Spleen (tissue), 11 donors: ENCODE measurements around the gene TACC3. TPM values are rescaled to one million over a fixed set of nuclear protein-coding genes. Genes with fewer than 3 reads are reported as not detected.

Experiments used
- DNase-seq: peaks from one replicate; pipeline ENCODE4 v3.0.0-alpha.2; 2020
- H3K27ac ChIP-seq, 8 donors: fragments of 200-600 bp; sonication (generic) in 7 of 8; 1 replicate in 4 of 8; 2 replicates in 4 of 8; pipeline versions ENCODE4 v1.5.0 to v1.8.0; 2016 to 2021; ENCODE audit warnings: inconsistent platforms in 4 of 8, mild to moderate bottlenecking in 4 of 8, moderate library complexity in 1 of 8
- H3K27me3 ChIP-seq, 7 donors: fragments of 200-600 bp; sonication (generic) in 6 of 7; replicated peaks in 1 of 7; 1 replicate in 4 of 7; 2 replicates in 3 of 7; pipeline versions ENCODE4 v1.5.0 to v1.8.0; 2016 to 2021; ENCODE audit warnings: inconsistent platforms in 3 of 7, mild to moderate bottlenecking in 1 of 7
- H3K36me3 ChIP-seq, 6 donors: fragments of 200-600 bp; sonication (generic) in 5 of 6; 1 replicate in 4 of 6; 2 replicates in 2 of 6; pipeline versions ENCODE4 v1.5.0 to v1.8.0; 2016 to 2021; ENCODE audit warnings: inconsistent platforms in 2 of 6
- H3K4me1 ChIP-seq, 6 donors: fragments of 200-600 bp; sonication (generic) in 5 of 6; 1 replicate in 3 of 6; 2 replicates in 3 of 6; pipeline versions ENCODE4 v1.5.0 to v1.8.0; 2016 to 2021; ENCODE audit warnings: inconsistent platforms in 3 of 6
- H3K4me3 ChIP-seq, 8 donors: fragments of 200-600 bp; sonication (generic) in 7 of 8; 1 replicate in 4 of 8; 2 replicates in 4 of 8; pipeline versions ENCODE4 v1.5.0 to v1.8.0; 2016 to 2021; ENCODE audit warnings: inconsistent platforms in 4 of 8, mild to moderate bottlenecking in 4 of 8, moderate library complexity in 2 of 8
- H3K9me3 ChIP-seq, 8 donors: fragments of 200-600 bp; sonication (generic) in 7 of 8; 1 replicate in 4 of 8; 2 replicates in 4 of 8; pipeline versions ENCODE4 v1.5.0 to v1.8.0; 2016 to 2021; ENCODE audit warnings: inconsistent platforms in 4 of 8
- CTCF ChIP-seq, 11 experiments: fragments of 200-600 bp in 7 of 11; fragments of 450-650 bp in 4 of 11; sonication (generic) in 4 of 11; IDR thresholded peaks in 8 of 11; conservative IDR thresholded peaks in 3 of 11; 1 replicate in 7 of 11; 2 replicates in 4 of 11; pipeline versions ENCODE4 v1.4.0 to v1.8.0; 2016 to 2021; ENCODE audit warnings: antibody characterized with exemption in 11 of 11, inconsistent platforms in 4 of 11, mild to moderate bottlenecking in 1 of 11
- POLR2A ChIP-seq, 3 donors: fragments of 450-650 bp; IDR thresholded peaks; one replicate each; pipeline ENCODE4 v1.5.1; 2017; ENCODE audit warnings: antibody characterized with exemption in 3 of 3, mild to moderate bottlenecking in 1 of 3
- POLR2AphosphoS5 ChIP-seq, 3 donors: sonication (generic); formaldehyde crosslinking; IDR thresholded peaks; one replicate each; pipeline ENCODE4 v1.5.1; 2017; ENCODE audit warnings: antibody characterized with exemption in 3 of 3
- WGBS, 5 donors: extraction: QIAGEN DNeasy Blood & Tissue Kit in 3 of 5; methylation state at CpG; one replicate each; pipeline versions ENCODE4 v1.1.5 to v1.1.7; 2013 to 2018; 5-methylcytosine and 5-hydroxymethylcytosine counted together
- intact Hi-C: fragments of 100-400 bp; cut with DNase I; formaldehyde crosslinking; loops from one replicate; pipeline ENCODE4 v1.15.0; 2023; ENCODE audit warnings: low total_unique reads
- polyA plus RNA-seq, 3 donors: library from polyadenylated mRNA; stranded (reverse); fragments of 200-250 nt; gene quantifications; one replicate each; pipeline ENCODE4 v1.2.1, GENCODE V29; 2013
- total RNA-seq, 7 donors: library from RNA; depleted of rRNA in 3 of 7; stranded (reverse); fragments of >200 nt in 3 of 7; fragmentation: NEBNext Ultra II Directional in 4 of 7; extraction: Animal tissue kit (Norgen Biotek cat#: 25700) in 4 of 7; gene quantifications; one replicate each; pipeline versions ENCODE4 v1.1.0 to v1.2.1, GENCODE V29; 2016 to 2021
- donor health status: healthy with polysubstance abuse.
- donor health status: DM: no; HTN: no; CAD: no; lungs with moderate emphysema.
- donor health status: DM: no; HTN: no; CAD: no.
- donor health status: Bipolar disorder and iron deficiency.
- donor health status: healthy.
- donor health status: DM: no; HTN: no; CAD: no.
- donor health status: DM: yes; HTN: yes; CAD: no.

The TACC3 gene
- total and polyA plus RNA-seq, 10 donors = 33.3 to 84.4 (median 53.4) TPM

- Histone ChIP-seq H3K27me3 (no peaks in the 10 kb centered on the region), H3K36me3 (peaks cover 0 to 54% (median 17%) of the 10 kb centered on the region in 6 donors), H3K4me3 (peak overlapping the region; percentile 54 to 94 (median 66)), H3K9me3 (no peaks in the 10 kb centered on the region), H3K4me1 (peaks cover 33 to 93% (median 87%) of the 10 kb centered on the region in 6 donors), H3K27ac (peak overlapping the region; percentile 91 to 100 (median 95))
- TF ChIP-seq CTCF (IDR thresholded peaks at IDR 0.05 in 8 of 11, conservative IDR thresholded peaks at IDR 0.05 in 3 of 11) = no peak
- TF ChIP-seq POLR2AphosphoS5 (IDR thresholded peaks at IDR 0.05) = peak; percentile 73 to 82 (median 73)
- 1 to 5% (median 1%) methylated on average over 14 to 79 of the region's 79 CpGs for WGBS, 5 donors
- peak; percentile 95 for DNase-seq
- intact Hi-C loops = no loop called here
These were observed 948 bp upstream of the TACC3 start for GRCh38 chr4:1720163-1720983.

GRCh38 chr4:1721666-1722550 is 587 bp downstream of the TACC3 start:
- 2 to 4% (median 3%) methylated on average over 38 to 61 of the region's 61 CpGs for WGBS, 5 donors
- Histone ChIP-seq H3K27me3 (no peaks in the 10 kb centered on the region), H3K9me3 (no peaks in the 10 kb centered on the region), H3K36me3 (peaks cover 0 to 50% (median 14%) of the 10 kb centered on the region in 6 donors), H3K4me1 (peaks cover 36 to 93% (median 88%) of the 10 kb centered on the region in 6 donors), H3K4me3 (peak overlapping the region; percentile 54 to 94 (median 66)), H3K27ac (peak overlapping the region; percentile 78 to 100 (median 95))
- DNase-seq = peak; percentile 80
- no peak for TF ChIP-seq CTCF (IDR thresholded peaks at IDR 0.05 in 8 of 11, conservative IDR thresholded peaks at IDR 0.05 in 3 of 11)
- no peak for TF ChIP-seq POLR2AphosphoS5 (IDR thresholded peaks at IDR 0.05)
- no peak for TF ChIP-seq POLR2A (IDR thresholded peaks at IDR 0.05)
- intact Hi-C loops = no loop called here

DNA sequence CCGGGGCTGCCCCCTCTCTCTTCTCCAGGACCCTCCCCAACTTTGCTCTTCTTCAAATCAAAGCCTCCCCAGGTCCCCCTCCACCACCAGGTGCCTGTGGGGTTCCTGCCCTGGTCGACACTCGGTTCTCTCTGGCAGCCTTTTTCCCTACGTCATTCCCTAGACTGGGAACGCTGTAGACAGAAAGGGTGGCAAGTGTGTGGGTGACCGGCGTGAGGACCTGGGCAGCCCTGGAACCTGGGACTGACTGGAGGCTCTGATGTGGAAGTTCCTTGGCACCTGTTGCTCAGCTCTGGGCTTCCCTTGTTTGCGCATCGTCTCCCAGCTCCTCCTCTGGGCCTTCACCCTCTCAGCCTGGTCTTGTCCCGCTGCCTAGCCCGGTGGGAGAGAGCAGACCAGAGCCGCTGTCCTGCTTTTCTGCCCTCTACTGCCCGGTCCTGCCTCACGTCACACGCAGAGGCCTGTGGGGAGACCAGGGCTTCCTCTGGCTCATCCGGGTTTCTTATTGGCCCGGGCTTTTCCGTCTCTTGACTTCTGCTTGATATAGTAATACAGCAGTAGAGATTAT is 1.3 kb downstream of the TACC3 start:
- H3K4me3 ChIP-seq = peak overlapping the region in 5 of 8 donors; percentile 56 to 94 (median 79)

DNA sequence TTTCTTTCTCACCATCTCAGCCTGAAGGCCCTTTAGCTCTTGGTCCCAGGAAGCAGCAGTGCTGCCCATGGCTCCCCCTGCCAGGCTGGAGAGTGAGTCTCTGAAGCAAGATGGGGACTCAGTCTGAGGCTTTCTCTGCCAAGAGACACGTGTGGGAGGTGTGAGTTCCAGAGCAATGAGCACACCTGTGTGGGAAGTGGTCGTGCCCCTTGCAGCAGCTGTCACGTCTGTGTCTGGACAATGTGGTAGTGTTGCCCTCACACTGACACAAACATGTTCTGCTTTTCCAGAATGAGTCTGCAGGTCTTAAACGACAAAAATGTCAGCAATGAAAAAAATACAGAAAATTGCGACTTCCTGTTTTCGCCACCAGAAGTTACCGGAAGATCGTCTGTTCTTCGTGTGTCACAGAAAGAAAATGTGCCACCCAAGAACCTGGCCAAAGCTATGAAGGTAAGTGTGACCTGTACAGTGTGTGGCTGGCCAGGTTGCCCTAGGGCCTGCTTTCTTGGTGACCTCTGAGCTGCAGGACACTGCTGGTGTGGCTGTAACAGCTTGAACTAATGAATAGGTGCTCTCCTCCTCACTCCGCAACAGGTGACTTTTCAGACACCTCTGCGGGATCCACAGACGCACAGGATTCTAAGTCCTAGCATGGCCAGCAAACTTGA is 1.9 kb downstream of the TACC3 start:
- H3K4me1 ChIP-seq = peaks cover 45 to 93% (median 89%) of the 10 kb centered on the region in 6 donors
- H3K27me3 ChIP-seq = no peaks in the 10 kb centered on the region
- peak overlapping the region; percentile 78 to 100 (median 95) for H3K27ac ChIP-seq
- WGBS, 5 donors = 17 to 56% (median 43%) methylated on average over 10 to 12 of the region's 12 CpGs
- H3K36me3 ChIP-seq = peaks cover 0 to 50% (median 12%) of the 10 kb centered on the region in 6 donors
- TF ChIP-seq CTCF (IDR thresholded peaks at IDR 0.05 in 8 of 11, conservative IDR thresholded peaks at IDR 0.05 in 3 of 11) = peak in 1 of 11 experiments; percentile 8
- TF ChIP-seq POLR2A (IDR thresholded peaks at IDR 0.05) = no peak
- peak in 2 of 3 donors; percentile 78 to 91 for TF ChIP-seq POLR2AphosphoS5 (IDR thresholded peaks at IDR 0.05)
- peak; percentile 90 for DNase-seq
- intact Hi-C loops = no loop called here
- peak overlapping the region in 7 of 8 donors; percentile 9 to 94 (median 63) for H3K4me3 ChIP-seq
- no peaks in the 10 kb centered on the region for H3K9me3 ChIP-seq

More for the DNA sequence above, 1.3 kb downstream of the TACC3 start:
- 31 to 44% (median 35%) methylated on average over 12 to 18 of the region's 18 CpGs for WGBS, 5 donors
- Histone ChIP-seq H3K36me3 (peaks cover 0 to 50% (median 11%) of the 10 kb centered on the region in 6 donors), H3K4me1 (peaks cover 43 to 93% (median 88%) of the 10 kb centered on the region in 6 donors), H3K9me3 (no peaks in the 10 kb centered on the region), H3K27me3 (no peaks in the 10 kb centered on the region), H3K27ac (peak overlapping the region; percentile 78 to 100 (median 95))
- TF ChIP-seq POLR2AphosphoS5 (IDR thresholded peaks at IDR 0.05) = peak in 1 of 3 donors; percentile 41
- TF ChIP-seq POLR2A (IDR thresholded peaks at IDR 0.05) = no peak
- DNase-seq = peak; percentile 87
- intact Hi-C loops = no loop called here
